ENCODE results near the gene THOC3.
"Not testable (repeated sequence)": the region's sequence is repeated elsewhere in the genome, so short reads cannot be mapped to it uniquely, and the experiment has no call there.

Gene THOC3

DNA sequence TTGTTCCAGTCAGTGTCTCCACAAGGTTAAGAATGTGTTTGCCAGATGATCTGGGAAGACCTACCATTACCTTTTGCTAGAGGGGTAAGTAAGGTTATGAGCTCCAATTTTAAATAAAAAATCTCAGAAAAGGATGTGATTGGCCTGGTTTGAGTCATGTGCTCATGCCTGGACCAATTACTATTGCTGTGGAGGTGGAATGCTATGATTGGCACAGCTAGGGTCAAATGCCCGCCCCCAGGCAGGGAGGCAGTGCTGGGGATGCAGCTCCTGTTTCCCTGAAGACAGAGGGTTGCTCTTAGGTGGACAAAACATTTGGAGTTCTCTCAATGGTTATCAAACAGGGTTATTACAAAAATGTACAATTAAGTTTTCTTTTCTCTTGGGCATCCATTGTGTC is 29.6 kb downstream of the THOC3 start:
- not testable (repeated sequence) for DNase-seq

GRCh38 chr5:175928752-175929151 is 39.4 kb downstream of the THOC3 start:
- not testable (repeated sequence) for DNase-seq

- not testable (repeated sequence) for DNase-seq
Measured at GRCh38 chr5:175925106-175925505, 43.0 kb downstream of the THOC3 start.

DNA sequence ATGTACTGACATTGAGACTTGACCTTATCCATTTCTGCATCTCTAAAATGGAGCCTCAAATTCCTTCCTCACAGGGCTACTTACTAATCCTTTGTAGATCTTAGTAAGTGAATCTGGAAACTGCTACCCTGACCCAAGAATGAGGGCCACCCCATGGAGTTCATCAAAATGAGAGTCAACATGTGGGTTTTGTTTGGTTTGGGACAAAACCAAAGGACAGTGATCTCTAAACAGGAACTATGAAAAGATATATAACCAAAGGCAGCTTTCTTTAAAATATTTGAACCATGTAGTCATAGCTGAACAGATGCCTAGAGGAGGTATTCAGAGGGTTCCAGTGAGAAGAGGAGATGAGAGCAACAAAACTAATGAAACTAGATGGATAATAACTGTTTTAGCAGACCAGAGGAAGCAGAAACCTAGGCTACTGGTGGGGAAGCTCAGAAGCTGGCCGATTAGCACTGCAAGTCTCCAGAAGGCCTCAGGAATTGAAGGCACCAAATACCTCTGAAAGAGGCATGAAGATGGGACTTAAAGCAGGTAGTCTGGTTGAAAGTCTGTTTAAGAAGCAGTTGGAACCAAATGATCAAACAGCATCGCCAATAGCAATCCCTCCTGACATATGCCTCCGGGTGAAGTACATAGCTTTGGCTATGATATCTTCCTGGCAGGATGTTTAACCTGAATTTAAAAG is 45.8 kb downstream of the THOC3 start:
- DNase-seq: no peak

DNA sequence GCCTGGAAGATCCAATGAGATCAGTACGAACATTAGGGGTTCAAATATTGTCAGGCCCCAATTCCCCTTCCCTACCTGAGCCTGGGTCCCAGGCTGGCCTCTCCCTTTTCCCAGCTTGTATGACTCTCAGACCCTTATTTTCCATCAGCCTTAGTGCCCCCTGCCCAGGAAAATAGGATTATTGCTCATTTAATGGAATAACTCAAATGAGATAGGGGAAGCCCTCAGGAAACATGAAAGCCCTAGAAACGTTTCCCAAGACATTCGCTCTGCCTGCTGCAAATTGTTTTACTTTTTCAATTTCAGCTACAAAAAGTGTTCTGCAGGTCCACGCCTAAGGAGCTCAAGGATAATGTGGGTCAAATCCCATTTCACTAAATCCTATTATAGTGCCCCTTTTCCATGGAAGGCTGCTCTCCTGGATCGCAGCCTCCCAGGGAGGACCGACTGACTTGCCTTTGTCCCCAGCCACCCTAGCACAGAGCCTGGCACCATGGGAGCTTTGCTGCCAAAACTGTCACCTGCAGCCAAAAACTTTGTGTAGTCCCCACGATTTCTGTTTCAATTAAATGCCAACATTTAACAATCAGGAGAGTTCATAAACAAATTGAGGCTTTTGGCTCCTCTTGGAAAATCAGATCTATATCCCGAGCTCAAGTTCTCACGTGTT is 46.9 kb downstream of the THOC3 start:
- DNase-seq: no peak

DNA sequence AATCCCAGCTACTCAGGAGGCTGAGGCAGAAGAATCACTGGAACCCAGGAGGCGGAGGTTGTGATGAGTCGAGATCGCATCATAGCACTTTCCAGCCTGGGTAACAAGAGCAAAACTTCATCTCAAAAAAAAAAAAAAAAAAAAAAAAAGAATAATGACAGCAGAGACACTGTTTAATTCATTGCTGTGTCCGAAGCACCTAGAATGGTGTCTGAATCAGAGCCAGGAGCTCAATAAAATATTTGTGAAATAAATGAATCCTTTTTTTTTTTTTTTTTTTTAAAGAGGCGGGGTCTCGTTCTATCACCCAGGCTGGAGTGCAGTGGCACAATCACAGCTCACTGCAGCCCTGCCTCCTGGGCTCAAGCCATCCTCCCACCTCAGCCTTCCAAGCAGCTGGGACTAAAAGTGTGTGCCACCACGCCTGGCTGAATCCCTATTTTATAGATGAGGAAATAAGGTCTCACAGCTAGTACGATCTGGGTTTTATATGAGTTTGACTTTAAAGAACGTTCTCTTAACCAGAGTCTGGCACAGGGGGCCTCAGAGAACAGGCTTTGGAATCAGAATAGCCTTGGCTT is 47.8 kb downstream of the THOC3 start:
- DNase-seq: no peak

GRCh38 chr5:175915066-175916037 is 52.8 kb downstream of the THOC3 start:
- DNase-seq: not testable (repeated sequence)

DNA sequence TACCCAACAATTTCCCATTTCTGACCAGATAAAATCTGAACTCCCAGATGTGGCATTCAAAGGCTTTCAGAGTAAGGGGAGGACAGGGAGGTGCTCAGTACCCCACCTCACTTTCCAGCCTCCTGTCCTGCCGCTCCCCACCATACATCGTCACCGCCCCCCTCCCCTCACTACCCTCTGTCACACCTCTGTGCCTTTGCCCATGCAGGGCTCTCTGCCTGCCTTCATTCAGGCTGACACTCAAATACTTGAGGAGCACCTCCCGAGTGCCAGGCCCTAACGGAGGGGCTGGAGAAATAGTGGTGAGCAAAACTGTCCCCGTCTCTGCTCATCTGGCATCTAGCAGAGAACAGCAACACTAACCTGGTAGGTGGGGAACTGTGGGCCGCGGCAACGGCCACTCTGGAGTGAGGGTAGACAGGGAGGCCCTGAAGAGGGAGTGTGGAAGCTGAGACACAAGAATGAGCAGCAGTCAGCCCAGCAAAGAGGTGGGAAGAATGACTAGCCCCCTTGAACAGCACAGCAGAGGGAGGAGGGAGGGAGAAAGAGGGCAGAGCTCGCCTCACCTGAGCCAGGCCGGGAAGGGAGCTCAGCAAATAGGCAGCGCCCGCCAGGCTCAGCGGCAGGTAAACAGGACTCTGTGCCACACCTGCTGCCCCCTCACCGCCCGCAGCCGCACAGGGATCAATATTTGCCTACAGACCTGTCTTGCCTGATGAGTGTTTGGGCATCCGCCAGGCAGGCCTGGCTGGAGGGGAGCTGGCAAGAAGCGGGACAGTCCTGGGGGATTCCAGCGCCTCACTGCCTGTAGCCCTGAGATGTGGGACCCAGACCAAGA is 54.1 kb downstream of the THOC3 start:
- not testable (repeated sequence) for DNase-seq

DNA sequence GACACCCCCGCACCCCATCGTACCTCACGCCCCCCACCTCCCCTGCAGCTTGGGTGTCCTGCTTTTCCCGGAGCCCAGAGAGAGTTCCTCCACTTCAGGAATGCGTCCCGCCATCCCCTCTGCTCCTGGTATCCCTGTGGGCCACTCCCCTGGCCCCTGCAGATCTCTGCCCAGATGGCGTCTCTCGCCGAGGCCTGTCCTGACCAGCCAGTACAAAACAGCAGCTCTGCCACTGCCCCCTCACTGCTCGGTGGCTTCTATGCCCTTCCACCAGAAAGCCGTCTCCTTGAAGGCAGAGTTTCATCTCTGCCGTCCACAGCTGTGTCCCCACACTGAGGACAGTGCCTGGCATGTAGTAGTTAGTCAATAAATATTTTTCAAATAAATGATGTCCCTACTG is 58.0 kb downstream of the THOC3 start:
- DNase-seq: not testable (repeated sequence)
